ENCODE results near the gene SNAI3.

SNAI3 gene

GRCh38 chr16:88721236-88721635 is 34.9 kb upstream of the SNAI3 start (continued):
- TF ChIP-seq PRDM2 (tag by site-specific recombination; IDR thresholded peaks at IDR 0.05; ENCODE audit: borderline replicate concordance) (no peak), FEZF1 (tag by site-specific recombination; IDR thresholded peaks at IDR 0.05) (no peak), ZNF623 (tag by site-specific recombination; IDR thresholded peaks at IDR 0.05) (no peak), KLF7 (tag by site-specific recombination; IDR thresholded peaks at IDR 0.05; ENCODE audit: borderline replicate concordance) (no peak), ZNF664 (tag by site-specific recombination; IDR thresholded peaks at IDR 0.05) (no peak), ZBTB1 (tag by site-specific recombination; IDR thresholded peaks at IDR 0.05) (no peak), ZNF354C (tag by site-specific recombination; IDR thresholded peaks at IDR 0.05; ENCODE audit: borderline replicate concordance, low read depth) (no peak), OVOL3 (tag by site-specific recombination; IDR thresholded peaks at IDR 0.05) (no peak), ZNF302 (tag by site-specific recombination; IDR thresholded peaks at IDR 0.05; ENCODE audit: low read depth) (no peak), ZFP37 (tag by site-specific recombination; IDR thresholded peaks at IDR 0.05) (no peak), ZNF404 (tag by site-specific recombination; IDR thresholded peaks at IDR 0.05) (no peak), ZNF184 (tag by site-specific recombination; IDR thresholded peaks at IDR 0.05) (no peak)

- Histone ChIP-seq H3K4me3 (ENCODE audit: low read depth, low read length) (no peak overlapping the region), H3K36me3 (ENCODE audit: control insufficient read depth in 2 of 2, insufficient read depth in 1 of 2, low read length in 2 of 2) (peaks cover 0 to 98% of the 10 kb centered on the region in 2 experiments; a peak in 2 of 3 replicates), H3K27ac (ENCODE audit: extremely low read depth, low read depth, low read length) (no peak overlapping the region), H3K9me3 (ENCODE audit: control insufficient read depth, insufficient read depth, low read depth, low read length) (no peaks in the 10 kb centered on the region), H3K4me1 (ENCODE audit: control insufficient read depth, insufficient read depth, low read length) (no peaks in the 10 kb centered on the region)
- no peak for TF ChIP-seq ZNF76 (tag by site-specific recombination; IDR thresholded peaks at IDR 0.05; ENCODE audit: borderline replicate concordance, low read depth)
- ChIA-PET CTCF (interaction anchor here (0.9 kb wide), 1 partner anchor 17 kb away, joined by 6 read pairs; no protein-coding TSS in a partner anchor), POLR2A (no interaction called here)
Observed at GRCh38 chr16:88720396-88720970, 34.2 kb upstream of the SNAI3 start.

- H3K9me3 ChIP-seq (ENCODE audit: control insufficient read depth, insufficient read depth, low read depth, low read length) = no peaks in the 10 kb centered on the region
- POLR2A ChIA-PET = no interaction called here
- no peak overlapping the region for H3K27ac ChIP-seq (ENCODE audit: extremely low read depth, low read depth, low read length)
- CTCF ChIA-PET = interaction anchor here (0.9 kb wide), 1 partner anchor 17 kb away, joined by 6 read pairs; no protein-coding TSS in a partner anchor
- no peaks in the 10 kb centered on the region for H3K4me1 ChIP-seq (ENCODE audit: control insufficient read depth, insufficient read depth, low read length)
- peaks cover 0 to 98% of the 10 kb centered on the region in 2 experiments; a peak in 2 of 3 replicates for H3K36me3 ChIP-seq (ENCODE audit: control insufficient read depth in 2 of 2, insufficient read depth in 1 of 2, low read length in 2 of 2)
- TF ChIP-seq TCF7L2 (IDR thresholded peaks at IDR 0.05; ENCODE audit: borderline replicate concordance, low read depth, low read length) (no peak), ZFHX2 (tag by site-specific recombination; conservative IDR thresholded peaks at IDR 0.05) (no peak), ZNF354C (tag by site-specific recombination; IDR thresholded peaks at IDR 0.05; ENCODE audit: borderline replicate concordance, low read depth) (no peak), ZSCAN30 (tag by site-specific recombination; IDR thresholded peaks at IDR 0.05) (no peak)
- H3K4me3 ChIP-seq (ENCODE audit: low read depth, low read length) = no peak overlapping the region
Observed at GRCh38 chr16:88719933-88720296, 33.6 kb upstream of the SNAI3 start.
